BE2C (cell line): ENCODE results near the gene YEATS4.

Experiments used
- DNase-seq: peaks from one replicate; pipeline ENCODE4 v3.0.0-alpha.2; 2020
- H3K27me3 ChIP-seq: fragments of 250-450 bp; sonication (Bioruptor Pico); 2 replicates; pipeline ENCODE4 v1.5.1; 2020; ENCODE audit warnings: mild to moderate bottlenecking
- H3K36me3 ChIP-seq: fragments of 250-450 bp; sonication (Bioruptor Pico); 2 replicates; pipeline ENCODE4 v1.5.1; 2020; ENCODE audit warnings: mild to moderate bottlenecking
- H3K4me1 ChIP-seq: fragments of 250-450 bp; sonication (Bioruptor Pico); 2 replicates; pipeline ENCODE4 v1.5.1; 2020
- H3K4me3 ChIP-seq: 2 replicates; pipeline ENCODE4 v1.5.1; 2011; ENCODE audit warnings: low read depth, low read length
- H3K9me3 ChIP-seq: fragments of 250-450 bp; sonication (Bioruptor Pico); 2 replicates; pipeline ENCODE4 v1.5.1; 2020
- CTCF ChIP-seq: IDR thresholded peaks from 2 replicates; pipeline ENCODE4 v1.5.1; 2012; ENCODE audit warnings: mild to moderate bottlenecking, low read depth, low read length

Gene YEATS4

GRCh38 chr12:69354556-69355187 lies 4.9 kb upstream of the YEATS4 start:
- TF ChIP-seq CTCF = no peak
- Histone ChIP-seq H3K27me3 (peaks cover 17% of the 10 kb centered on the region), H3K9me3 (no peaks in the 10 kb centered on the region), H3K4me3 (no peak overlapping the region), H3K36me3 (no peaks in the 10 kb centered on the region), H3K4me1 (no peaks in the 10 kb centered on the region)
- no peak for DNase-seq

- Histone ChIP-seq H3K4me3 (no peak overlapping the region), H3K9me3 (no peaks in the 10 kb centered on the region), H3K27me3 (peaks cover 10% of the 10 kb centered on the region), H3K36me3 (no peaks in the 10 kb centered on the region), H3K4me1 (no peaks in the 10 kb centered on the region)
- no peak for DNase-seq
- no peak for TF ChIP-seq CTCF
Observed at GRCh38 chr12:69355363-69356028, 4.0 kb upstream of the YEATS4 start.

GRCh38 chr12:69360348-69360672 lies 767 bp downstream of the YEATS4 start:
- H3K27me3 ChIP-seq = no peaks in the 10 kb centered on the region
- no peak for DNase-seq
- H3K4me1 ChIP-seq = no peaks in the 10 kb centered on the region
- peak overlapping the region; percentile 80 for H3K4me3 ChIP-seq
- peaks cover 2% of the 10 kb centered on the region; the same call in 1 of the 2 replicates for H3K36me3 ChIP-seq
- H3K9me3 ChIP-seq = no peaks in the 10 kb centered on the region
- no peak for TF ChIP-seq CTCF

GRCh38 chr12:69366796-69367195 lies 7.3 kb downstream of the YEATS4 start:
- no peaks in the 10 kb centered on the region for H3K9me3 ChIP-seq
- no peak for TF ChIP-seq CTCF
- H3K4me3 ChIP-seq = no peak overlapping the region
- no peak for DNase-seq
- H3K27me3 ChIP-seq = no peaks in the 10 kb centered on the region
- no peaks in the 10 kb centered on the region for H3K4me1 ChIP-seq
- peaks cover 27% of the 10 kb centered on the region for H3K36me3 ChIP-seq

DNA sequence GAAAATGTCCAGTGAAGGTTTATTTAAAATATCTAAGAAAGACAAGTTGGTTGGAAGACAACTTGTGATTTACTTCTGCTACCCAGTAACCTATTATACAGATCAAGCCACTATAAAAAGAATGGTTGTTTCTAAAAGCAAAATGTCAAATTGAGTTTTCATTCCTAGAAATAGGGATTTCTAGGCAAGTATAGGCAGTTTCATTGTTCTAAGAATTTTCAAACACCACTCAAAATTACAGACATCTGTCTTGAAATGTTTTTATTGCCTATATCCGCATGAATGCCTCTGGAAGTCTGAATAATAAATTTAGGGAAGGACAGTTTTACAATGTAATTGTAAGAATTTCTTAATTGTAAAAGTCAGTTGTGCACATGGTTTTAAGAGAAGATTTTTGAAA lies 8.6 kb downstream of the YEATS4 start:
- H3K36me3 ChIP-seq = peaks cover 33% of the 10 kb centered on the region
- no peaks in the 10 kb centered on the region for H3K27me3 ChIP-seq
- no peak for TF ChIP-seq CTCF
- no peaks in the 10 kb centered on the region for H3K9me3 ChIP-seq
- DNase-seq = no peak
- H3K4me3 ChIP-seq = no peak overlapping the region
- no peaks in the 10 kb centered on the region for H3K4me1 ChIP-seq

- no peak for TF ChIP-seq CTCF
- H3K27me3 ChIP-seq = no peaks in the 10 kb centered on the region
- H3K4me3 ChIP-seq = no peak overlapping the region
- no peak for DNase-seq
- no peaks in the 10 kb centered on the region for H3K4me1 ChIP-seq
- peaks cover 6% of the 10 kb centered on the region for H3K36me3 ChIP-seq
- H3K9me3 ChIP-seq = no peaks in the 10 kb centered on the region
Observed at GRCh38 chr12:69383074-69383473, 23.5 kb downstream of the YEATS4 start.
